Left hindlimb (tissue), 1 donor: ENCODE data around the gene DOC2B.
"Not testable (repeated sequence)": the region's sequence is repeated elsewhere in the genome, so short reads cannot be mapped to it uniquely, and the experiment has no call there.

Experiments used
- DNase-seq: peaks from one replicate; pipeline ENCODE4 v3.0.0-alpha.2; 2018

The DOC2B gene

GRCh38 chr17:181245-182049 lies at the start of gene DOC2B:
TSS of gene DOC2B (minus strand) at chr17:181650. CDS start at chr17:181479, 171 bp downstream.
- DNase-seq, result no peak

- peak; percentile 17 for DNase-seq
Observed at GRCh38 chr17:230395-230770, 48.9 kb upstream of the DOC2B start.

GRCh38 chr17:229709-230394 lies 48.4 kb upstream of the DOC2B start:
- peak; percentile 26 for DNase-seq

- DNase-seq, result peak; percentile 30
Observed at GRCh38 chr17:228951-229708, 47.7 kb upstream of the DOC2B start.

GRCh38 chr17:227946-228615 lies 46.6 kb upstream of the DOC2B start:
- DNase-seq, result peak; percentile 21

- DNase-seq, result peak; percentile 72
Observed at GRCh38 chr17:227078-227945, 45.9 kb upstream of the DOC2B start.

GRCh38 chr17:226108-227077 lies 44.9 kb upstream of the DOC2B start:
- DNase-seq, result peak; percentile 19

- peak; percentile 12 for DNase-seq
Observed at GRCh38 chr17:225551-225950, 44.1 kb upstream of the DOC2B start.

GRCh38 chr17:224576-224975 lies 43.1 kb upstream of the DOC2B start:
- DNase-seq, result not testable (repeated sequence)

GRCh38 chr17:223723-224471 lies 42.4 kb upstream of the DOC2B start:
- DNase-seq, result peak; percentile 16

- peak; percentile 36 for DNase-seq
Observed at GRCh38 chr17:222172-222571, 40.7 kb upstream of the DOC2B start.

GRCh38 chr17:219696-220095 lies 38.2 kb upstream of the DOC2B start:
- DNase-seq, result peak; percentile 11

GRCh38 chr17:218432-219110 lies 37.1 kb upstream of the DOC2B start:
- peak; percentile 16 for DNase-seq

- no peak for DNase-seq
Observed at GRCh38 chr17:216625-217024, 35.2 kb upstream of the DOC2B start.

- DNase-seq, result peak; percentile 25
Observed at GRCh38 chr17:215563-216478, 34.4 kb upstream of the DOC2B start.

GRCh38 chr17:214881-215331 lies 33.5 kb upstream of the DOC2B start:
- DNase-seq, result no peak

GRCh38 chr17:213286-214105 lies 32.0 kb upstream of the DOC2B start:
- no peak for DNase-seq
